ENCODE results near the gene DGKG. TPM values are rescaled to one million over a fixed set of nuclear protein-coding genes. Genes with fewer than 3 reads are reported as not detected.
A peak's percentile ranks its signal among the peaks of the same experiment; 100 is the strongest.

DGKG gene
- total and polyA plus RNA-seq, 9 of the 15 experiments (the other 6 are each of a cell fraction or from before 2014, with no cell fraction given): 0.01 to 0.36 (median 0.15) TPM

DNA sequence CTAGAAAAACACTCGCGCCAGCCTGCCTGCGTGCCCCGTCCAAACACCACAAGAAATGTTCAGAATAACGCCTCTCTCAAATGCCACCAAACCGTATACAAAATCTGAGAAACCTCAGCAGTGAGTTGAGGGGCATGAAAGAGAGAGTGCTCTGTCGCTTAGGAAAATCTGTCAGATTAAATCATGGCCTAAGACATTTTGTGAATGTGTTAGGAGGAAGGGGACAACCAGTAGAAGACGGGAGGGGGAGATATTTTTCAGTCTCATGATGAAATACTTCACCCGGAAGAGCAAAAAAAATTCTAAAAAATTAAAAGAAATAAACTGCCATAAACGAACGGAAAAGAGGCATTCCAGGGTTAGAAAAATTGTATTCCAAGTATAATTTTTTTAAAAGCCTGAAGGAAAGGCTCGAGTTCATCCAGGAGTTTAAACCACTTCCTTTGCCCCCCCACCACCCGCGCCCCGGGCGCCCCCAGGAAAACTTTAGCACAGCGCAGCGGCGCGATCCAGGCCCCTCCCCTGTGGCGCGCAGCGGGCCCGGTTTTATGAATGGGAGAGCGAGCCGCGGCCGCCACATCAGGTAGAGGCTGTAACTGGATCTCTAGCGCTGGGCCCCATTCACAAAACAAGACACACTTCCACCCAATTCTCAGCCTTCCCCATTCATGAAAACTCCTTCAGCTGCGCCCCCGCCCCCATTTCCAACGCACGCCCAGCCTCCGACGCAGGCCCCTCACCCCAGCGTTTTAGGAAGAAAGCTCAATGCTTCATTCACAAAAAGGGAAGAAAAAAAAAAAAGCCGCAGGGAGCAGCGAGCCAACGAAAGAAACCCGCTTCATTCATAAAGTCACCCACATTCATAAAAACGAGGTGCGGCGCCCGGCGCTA is 254.6 kb downstream of the DGKG start (continued):
- TF ChIP-seq HIVEP1 (CRISPR knock-in tag; IDR thresholded peaks at IDR 0.05) (no peak), POLR2AphosphoS2 (IDR thresholded peaks at IDR 0.05; ENCODE audit: low read length) (no peak), DMBX1 (CRISPR knock-in tag; IDR thresholded peaks at IDR 0.05; ENCODE audit: borderline replicate concordance) (no peak), RBM39 (optimal IDR thresholded peaks at IDR 0.05; ENCODE audit: low read depth, low read length) (no peak), ZNF695 (CRISPR knock-in tag; IDR thresholded peaks at IDR 0.05) (no peak), NELFE (IDR thresholded peaks at IDR 0.05; ENCODE audit: insufficient read depth, insufficient read length) (no peak), NR2F6 (CRISPR knock-in tag; IDR thresholded peaks at IDR 0.05) (no peak), ZNF124 (CRISPR knock-in tag; IDR thresholded peaks at IDR 0.05) (no peak), ZNF12 (CRISPR knock-in tag; IDR thresholded peaks at IDR 0.05) (no peak), SLC30A9 (CRISPR knock-in tag; IDR thresholded peaks at IDR 0.05) (no peak), ATF7 (IDR thresholded peaks at IDR 0.05) (peak; percentile 48; the same call in 1 of the 2 replicates), BCL6 (CRISPR knock-in tag; IDR thresholded peaks at IDR 0.05) (no peak), SMARCA4 (IDR thresholded peaks at IDR 0.05) (no peak), MEF2A (IDR thresholded peaks at IDR 0.05; ENCODE audit: control insufficient read depth, low read depth, low read length) (no peak), CEBPZ (IDR thresholded peaks at IDR 0.05; ENCODE audit: borderline replicate concordance, low read depth, low read length) (no peak)
- TF ChIP-seq, protein P1, sequence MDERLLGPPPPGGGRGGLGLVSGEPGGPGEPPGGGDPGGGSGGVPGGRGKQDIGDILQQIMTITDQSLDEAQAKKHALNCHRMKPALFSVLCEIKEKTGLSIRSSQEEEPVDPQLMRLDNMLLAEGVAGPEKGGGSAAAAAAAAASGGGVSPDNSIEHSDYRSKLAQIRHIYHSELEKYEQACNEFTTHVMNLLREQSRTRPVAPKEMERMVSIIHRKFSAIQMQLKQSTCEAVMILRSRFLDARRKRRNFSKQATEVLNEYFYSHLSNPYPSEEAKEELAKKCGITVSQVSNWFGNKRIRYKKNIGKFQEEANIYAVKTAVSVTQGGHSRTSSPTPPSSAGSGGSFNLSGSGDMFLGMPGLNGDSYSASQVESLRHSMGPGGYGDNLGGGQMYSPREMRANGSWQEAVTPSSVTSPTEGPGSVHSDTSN (CRISPR knock-in tag; IDR thresholded peaks at IDR 0.05; ENCODE audit: low read depth): no peak
- TF ChIP-seq, protein P1 (tag; conservative IDR thresholded peaks at IDR 0.05; ENCODE audit: low read depth): no peak
- TF ChIP-seq, protein P2, sequence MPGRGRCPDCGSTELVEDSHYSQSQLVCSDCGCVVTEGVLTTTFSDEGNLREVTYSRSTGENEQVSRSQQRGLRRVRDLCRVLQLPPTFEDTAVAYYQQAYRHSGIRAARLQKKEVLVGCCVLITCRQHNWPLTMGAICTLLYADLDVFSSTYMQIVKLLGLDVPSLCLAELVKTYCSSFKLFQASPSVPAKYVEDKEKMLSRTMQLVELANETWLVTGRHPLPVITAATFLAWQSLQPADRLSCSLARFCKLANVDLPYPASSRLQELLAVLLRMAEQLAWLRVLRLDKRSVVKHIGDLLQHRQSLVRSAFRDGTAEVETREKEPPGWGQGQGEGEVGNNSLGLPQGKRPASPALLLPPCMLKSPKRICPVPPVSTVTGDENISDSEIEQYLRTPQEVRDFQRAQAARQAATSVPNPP (IDR thresholded peaks at IDR 0.05; ENCODE audit: borderline replicate concordance, insufficient read depth, insufficient read length): no peak
- TF ChIP-seq, protein P3, sequence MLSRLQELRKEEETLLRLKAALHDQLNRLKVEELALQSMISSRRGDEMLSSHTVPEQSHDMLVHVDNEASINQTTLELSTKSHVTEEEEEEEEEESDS (CRISPR knock-in tag; IDR thresholded peaks at IDR 0.05): no peak
- TF ChIP-seq, protein P4, sequence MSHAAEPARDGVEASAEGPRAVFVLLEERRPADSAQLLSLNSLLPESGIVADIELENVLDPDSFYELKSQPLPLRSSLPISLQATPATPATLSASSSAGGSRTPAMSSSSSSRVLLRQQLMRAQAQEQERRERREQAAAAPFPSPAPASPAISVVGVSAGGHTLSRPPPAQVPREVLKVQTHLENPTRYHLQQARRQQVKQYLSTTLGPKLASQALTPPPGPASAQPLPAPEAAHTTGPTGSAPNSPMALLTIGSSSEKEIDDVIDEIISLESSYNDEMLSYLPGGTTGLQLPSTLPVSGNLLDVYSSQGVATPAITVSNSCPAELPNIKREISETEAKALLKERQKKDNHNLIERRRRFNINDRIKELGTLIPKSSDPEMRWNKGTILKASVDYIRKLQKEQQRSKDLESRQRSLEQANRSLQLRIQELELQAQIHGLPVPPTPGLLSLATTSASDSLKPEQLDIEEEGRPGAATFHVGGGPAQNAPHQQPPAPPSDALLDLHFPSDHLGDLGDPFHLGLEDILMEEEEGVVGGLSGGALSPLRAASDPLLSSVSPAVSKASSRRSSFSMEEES (CRISPR knock-in tag; IDR thresholded peaks at IDR 0.05): no peak
